ENCODE measurements around the gene NUAK1.

DNA sequence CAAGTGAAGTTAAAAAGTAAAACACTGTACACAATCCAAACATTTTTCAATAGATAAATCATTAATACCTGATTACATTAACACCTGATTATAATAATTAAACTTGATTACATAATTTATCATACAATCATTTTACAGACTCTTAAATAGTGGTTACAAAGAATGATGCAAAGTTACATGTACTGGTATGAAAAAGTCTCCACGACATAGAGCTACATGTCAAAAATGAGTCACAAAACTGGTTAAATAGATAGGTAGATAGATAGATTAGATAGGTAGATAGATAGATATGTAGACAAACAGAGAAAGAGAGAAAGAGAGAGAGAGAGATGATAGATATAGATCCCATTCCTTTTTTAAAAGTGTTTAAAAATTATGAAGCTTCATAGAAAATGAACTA, 109.2 kb downstream of the NUAK1 start:
- TF ChIP-seq, protein P1, sequence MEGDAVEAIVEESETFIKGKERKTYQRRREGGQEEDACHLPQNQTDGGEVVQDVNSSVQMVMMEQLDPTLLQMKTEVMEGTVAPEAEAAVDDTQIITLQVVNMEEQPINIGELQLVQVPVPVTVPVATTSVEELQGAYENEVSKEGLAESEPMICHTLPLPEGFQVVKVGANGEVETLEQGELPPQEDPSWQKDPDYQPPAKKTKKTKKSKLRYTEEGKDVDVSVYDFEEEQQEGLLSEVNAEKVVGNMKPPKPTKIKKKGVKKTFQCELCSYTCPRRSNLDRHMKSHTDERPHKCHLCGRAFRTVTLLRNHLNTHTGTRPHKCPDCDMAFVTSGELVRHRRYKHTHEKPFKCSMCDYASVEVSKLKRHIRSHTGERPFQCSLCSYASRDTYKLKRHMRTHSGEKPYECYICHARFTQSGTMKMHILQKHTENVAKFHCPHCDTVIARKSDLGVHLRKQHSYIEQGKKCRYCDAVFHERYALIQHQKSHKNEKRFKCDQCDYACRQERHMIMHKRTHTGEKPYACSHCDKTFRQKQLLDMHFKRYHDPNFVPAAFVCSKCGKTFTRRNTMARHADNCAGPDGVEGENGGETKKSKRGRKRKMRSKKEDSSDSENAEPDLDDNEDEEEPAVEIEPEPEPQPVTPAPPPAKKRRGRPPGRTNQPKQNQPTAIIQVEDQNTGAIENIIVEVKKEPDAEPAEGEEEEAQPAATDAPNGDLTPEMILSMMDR (IDR thresholded peaks at IDR 0.05), result no peak
- TF ChIP-seq POLR2A (IDR thresholded peaks at IDR 0.05), result no peak
